Bronchial epithelial cell (primary cell): ENCODE results near the gene DSC3. TPM values are rescaled to one million over a fixed set of nuclear protein-coding genes. Genes with fewer than 3 reads are reported as not detected.
"Not testable (repeated sequence)": the region's sequence is repeated elsewhere in the genome, so short reads cannot be mapped to it uniquely, and the experiment has no call there.

ENCODE experiments used
- DNase-seq: peaks from one replicate; pipeline ENCODE4 v3.0.0-alpha.2; 2010; ENCODE audit warnings: low read depth
- FAIRE-seq: peaks from 2 replicates; lab custom pipeline; 2011; peaks lifted over from hg19 to GRCh38; lab: Jason Lieb, UNC
- H3K27me3 ChIP-seq: 2 replicates; pipeline ENCODE4 v1.5.1; 2011; ENCODE audit warnings: low read length; ENCODE audit not compliant: control insufficient read depth, insufficient read depth
- H3K36me3 ChIP-seq: 2 replicates; pipeline ENCODE4 v1.5.1; 2011; ENCODE audit warnings: low read length; ENCODE audit not compliant: control insufficient read depth, insufficient read depth
- H3K4me3 ChIP-seq: 2 replicates; pipeline ENCODE4 v1.5.1; 2011; ENCODE audit warnings: mild to moderate bottlenecking, low read depth, low read length, control low read depth
- total RNA-seq: library from RNA; depleted of rRNA; stranded (reverse); fragments of >200 nt; gene quantifications from 2 replicates; pipeline ENCODE4 v1.2.1, GENCODE V29; 2014
- TF ChIP-seq, protein P1 (sequence below): IDR thresholded peaks from 2 replicates; pipeline ENCODE4 v1.5.1; 2011; ENCODE audit warnings: mild to moderate bottlenecking, moderate library complexity, low read length, control low read depth, inconsistent platforms; ENCODE audit not compliant: insufficient read depth, severe bottlenecking

The DSC3 gene
- total RNA-seq, 1 donor from 2014 or later = 193 TPM

- TF ChIP-seq, protein P1, sequence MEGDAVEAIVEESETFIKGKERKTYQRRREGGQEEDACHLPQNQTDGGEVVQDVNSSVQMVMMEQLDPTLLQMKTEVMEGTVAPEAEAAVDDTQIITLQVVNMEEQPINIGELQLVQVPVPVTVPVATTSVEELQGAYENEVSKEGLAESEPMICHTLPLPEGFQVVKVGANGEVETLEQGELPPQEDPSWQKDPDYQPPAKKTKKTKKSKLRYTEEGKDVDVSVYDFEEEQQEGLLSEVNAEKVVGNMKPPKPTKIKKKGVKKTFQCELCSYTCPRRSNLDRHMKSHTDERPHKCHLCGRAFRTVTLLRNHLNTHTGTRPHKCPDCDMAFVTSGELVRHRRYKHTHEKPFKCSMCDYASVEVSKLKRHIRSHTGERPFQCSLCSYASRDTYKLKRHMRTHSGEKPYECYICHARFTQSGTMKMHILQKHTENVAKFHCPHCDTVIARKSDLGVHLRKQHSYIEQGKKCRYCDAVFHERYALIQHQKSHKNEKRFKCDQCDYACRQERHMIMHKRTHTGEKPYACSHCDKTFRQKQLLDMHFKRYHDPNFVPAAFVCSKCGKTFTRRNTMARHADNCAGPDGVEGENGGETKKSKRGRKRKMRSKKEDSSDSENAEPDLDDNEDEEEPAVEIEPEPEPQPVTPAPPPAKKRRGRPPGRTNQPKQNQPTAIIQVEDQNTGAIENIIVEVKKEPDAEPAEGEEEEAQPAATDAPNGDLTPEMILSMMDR = no peak
- H3K27me3 ChIP-seq = no peaks in the 10 kb centered on the region
- H3K36me3 ChIP-seq = no peaks in the 10 kb centered on the region
- DNase-seq (peak; percentile 36), FAIRE-seq (no peak)
- H3K4me3 ChIP-seq = peak overlapping the region; percentile 92
Measured at GRCh38 chr18:31041271-31042083, 1.1 kb downstream of the DSC3 start.

DNA sequence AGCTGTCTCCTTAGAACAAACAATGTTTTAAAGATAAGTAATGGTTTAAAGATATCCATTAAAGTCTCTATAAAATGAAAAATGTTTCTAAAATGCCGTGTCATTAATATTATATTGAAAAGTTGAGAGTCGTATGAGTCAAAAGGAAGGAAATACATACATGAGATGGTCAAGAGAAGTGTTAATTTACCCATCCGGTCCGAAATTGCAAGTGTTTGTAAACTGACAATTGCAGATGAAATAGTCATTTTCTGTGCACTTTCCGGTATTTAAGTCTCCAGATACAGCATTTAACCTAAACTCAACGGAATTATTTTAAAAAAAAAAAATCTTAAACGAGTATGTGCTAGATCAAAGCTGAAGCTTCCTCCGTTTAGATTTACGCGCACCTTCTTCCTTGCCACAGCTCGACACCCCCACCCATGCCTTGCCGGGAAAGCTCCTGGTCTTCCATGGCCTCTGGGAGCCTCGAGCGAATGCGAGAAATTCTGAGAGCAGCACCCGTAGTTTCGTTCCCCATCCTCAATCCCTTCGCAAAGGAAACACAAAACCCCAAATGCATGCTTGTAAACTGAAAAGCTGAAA is 1.8 kb downstream of the DSC3 start:
- Histone ChIP-seq H3K36me3 (no peaks in the 10 kb centered on the region), H3K4me3 (peak overlapping the region; percentile 92), H3K27me3 (no peaks in the 10 kb centered on the region)
- DNase-seq = peak; percentile 44
- TF ChIP-seq, protein P1 = no peak
- no peak for FAIRE-seq

- FAIRE-seq (no peak), DNase-seq (peak; percentile 78)
- Histone ChIP-seq H3K27me3 (no peaks in the 10 kb centered on the region), H3K4me3 (no peak overlapping the region), H3K36me3 (no peaks in the 10 kb centered on the region)
- TF ChIP-seq, protein P1 = no peak
Measured at GRCh38 chr18:31039426-31039825, 3.1 kb downstream of the DSC3 start.

DNA sequence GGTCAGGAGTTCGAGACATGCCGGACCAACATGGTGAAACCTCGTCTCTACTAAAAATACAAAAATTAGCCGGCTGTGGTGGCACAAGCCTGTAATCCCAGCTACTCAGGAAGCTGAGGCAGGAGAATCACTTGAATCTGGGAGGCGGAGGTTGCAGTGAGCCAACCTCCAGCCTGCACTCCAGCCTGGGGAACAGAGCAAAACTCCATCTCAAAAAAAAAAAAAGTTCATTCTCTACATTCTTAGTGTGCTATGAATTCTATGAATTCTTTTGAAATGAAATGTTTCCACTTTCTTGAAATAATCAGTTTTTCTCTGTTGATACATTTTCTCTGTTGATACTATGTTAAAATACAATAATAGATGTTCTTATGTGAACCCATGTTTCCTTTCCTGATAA is 4.9 kb downstream of the DSC3 start:
- not testable (repeated sequence) for H3K27me3 ChIP-seq, H3K4me3 ChIP-seq, FAIRE-seq, H3K36me3 ChIP-seq, DNase-seq

GRCh38 chr18:31034541-31034940 is 8.0 kb downstream of the DSC3 start:
- Histone ChIP-seq H3K27me3 (no peaks in the 10 kb centered on the region), H3K4me3 (no peak overlapping the region), H3K36me3 (peaks cover 2% of the 10 kb centered on the region)
- no peak for DNase-seq
- TF ChIP-seq, protein P1 = no peak
- FAIRE-seq = no peak

DNA sequence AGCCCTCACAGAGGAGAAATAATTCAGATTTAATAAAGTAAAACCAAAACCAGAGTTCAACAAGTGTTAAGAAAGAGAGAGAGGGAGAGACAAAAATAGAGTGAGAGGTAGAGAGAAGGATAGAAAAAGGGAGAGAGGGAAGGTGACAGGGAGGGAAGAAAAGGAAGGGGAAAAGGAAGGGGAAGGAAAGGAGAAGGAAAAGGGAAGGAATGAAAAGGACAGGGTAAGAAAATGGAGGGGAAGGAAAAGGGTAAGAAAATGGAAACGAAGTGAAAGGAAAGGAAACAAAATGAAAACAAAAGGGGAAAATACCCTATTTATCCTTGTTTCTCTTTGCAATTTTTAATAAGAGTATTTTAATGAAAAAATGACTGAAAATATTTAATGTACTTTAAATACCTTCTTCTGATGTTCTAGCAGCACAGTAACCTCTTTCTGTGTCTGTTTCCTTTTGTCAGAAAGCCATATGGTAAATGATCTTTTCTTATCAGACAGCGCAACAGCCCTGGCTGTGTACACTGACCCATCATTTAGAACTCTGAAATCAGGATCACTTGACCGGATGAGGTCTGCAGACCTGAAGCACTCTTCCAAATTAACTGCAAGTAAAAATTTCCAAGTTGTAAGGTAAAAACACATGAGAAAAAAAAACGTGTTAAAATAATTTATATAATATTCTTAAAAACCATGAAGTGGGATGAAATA is 11.8 kb downstream of the DSC3 start:
- DNase-seq = no peak
- TF ChIP-seq, protein P1 = no peak
- no peaks in the 10 kb centered on the region for H3K27me3 ChIP-seq
- peaks cover 10% of the 10 kb centered on the region for H3K36me3 ChIP-seq
- FAIRE-seq = no peak
- H3K4me3 ChIP-seq = no peak overlapping the region
